DMS53 treated with DMSO at 0.1 percent for 48 hours (cell line): ENCODE measurements around the gene CTNNAL1.
A peak's percentile ranks its signal among the peaks of the same experiment; 100 is the strongest.
"Not testable (repeated sequence)": the region's sequence is repeated elsewhere in the genome, so short reads cannot be mapped to it uniquely, and the experiment has no call there.

Experiments used
- DNase-seq: peaks from one replicate; lab custom pipeline; 2025; ENCODE audit not compliant: unreplicated experiment; lab: John Stamatoyannopoulos, UW

The CTNNAL1 gene, protein sequence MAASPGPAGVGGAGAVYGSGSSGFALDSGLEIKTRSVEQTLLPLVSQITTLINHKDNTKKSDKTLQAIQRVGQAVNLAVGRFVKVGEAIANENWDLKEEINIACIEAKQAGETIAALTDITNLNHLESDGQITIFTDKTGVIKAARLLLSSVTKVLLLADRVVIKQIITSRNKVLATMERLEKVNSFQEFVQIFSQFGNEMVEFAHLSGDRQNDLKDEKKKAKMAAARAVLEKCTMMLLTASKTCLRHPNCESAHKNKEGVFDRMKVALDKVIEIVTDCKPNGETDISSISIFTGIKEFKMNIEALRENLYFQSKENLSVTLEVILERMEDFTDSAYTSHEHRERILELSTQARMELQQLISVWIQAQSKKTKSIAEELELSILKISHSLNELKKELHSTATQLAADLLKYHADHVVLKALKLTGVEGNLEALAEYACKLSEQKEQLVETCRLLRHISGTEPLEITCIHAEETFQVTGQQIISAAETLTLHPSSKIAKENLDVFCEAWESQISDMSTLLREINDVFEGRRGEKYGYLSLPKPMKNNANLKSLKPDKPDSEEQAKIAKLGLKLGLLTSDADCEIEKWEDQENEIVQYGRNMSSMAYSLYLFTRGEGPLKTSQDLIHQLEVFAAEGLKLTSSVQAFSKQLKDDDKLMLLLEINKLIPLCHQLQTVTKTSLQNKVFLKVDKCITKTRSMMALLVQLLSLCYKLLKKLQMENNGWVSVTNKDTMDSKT

GRCh38 chr9:109012876-109013678 is at the start of gene CTNNAL1:
CTNNAL1 (minus strand) TSS chr9:109013499; CDS start chr9:109013442, 57 bp downstream.
- peak; percentile 27 for DNase-seq

- DNase-seq: no peak
Measured at GRCh38 chr9:109062543-109062942, 49.2 kb upstream of the CTNNAL1 start.

DNA sequence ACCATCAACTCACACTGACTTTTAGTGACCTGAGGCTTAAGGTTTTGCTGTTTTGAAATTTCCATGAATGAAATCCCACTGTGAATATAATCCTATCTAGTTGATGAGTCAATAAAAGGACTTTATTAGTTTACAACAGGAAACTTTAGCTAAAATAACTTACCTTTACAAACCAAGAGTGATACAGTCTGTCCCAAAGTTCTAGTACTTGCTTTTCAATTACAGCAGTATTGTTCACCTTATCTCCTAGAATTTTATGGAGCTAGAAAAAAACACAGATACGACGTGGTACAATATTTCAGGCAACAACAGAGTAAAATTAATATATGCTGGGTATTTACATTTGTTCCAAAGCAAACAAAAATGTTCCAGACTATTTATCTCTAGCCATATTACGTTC is 46.9 kb upstream of the CTNNAL1 start:
- DNase-seq: no peak

DNA sequence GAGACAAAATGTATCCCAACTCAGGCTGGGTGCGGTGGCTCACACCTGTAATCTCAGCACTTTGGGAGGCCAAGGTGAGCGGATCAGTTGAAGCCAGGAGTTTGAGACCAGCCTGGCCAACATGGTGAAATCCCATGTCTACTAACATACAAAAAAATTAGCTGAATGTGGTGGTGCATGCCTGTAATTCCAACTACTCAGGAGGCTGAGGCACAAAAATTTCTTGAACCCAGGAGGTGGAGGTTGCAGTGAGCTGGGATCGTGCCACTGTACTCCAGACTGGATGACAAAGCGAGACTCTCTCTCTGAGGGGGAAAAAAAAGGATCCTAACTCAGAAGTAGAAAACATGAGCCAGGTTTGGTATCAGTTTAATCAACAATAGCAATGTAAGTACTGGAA is 39.8 kb upstream of the CTNNAL1 start:
- DNase-seq: not testable (repeated sequence)

DNA sequence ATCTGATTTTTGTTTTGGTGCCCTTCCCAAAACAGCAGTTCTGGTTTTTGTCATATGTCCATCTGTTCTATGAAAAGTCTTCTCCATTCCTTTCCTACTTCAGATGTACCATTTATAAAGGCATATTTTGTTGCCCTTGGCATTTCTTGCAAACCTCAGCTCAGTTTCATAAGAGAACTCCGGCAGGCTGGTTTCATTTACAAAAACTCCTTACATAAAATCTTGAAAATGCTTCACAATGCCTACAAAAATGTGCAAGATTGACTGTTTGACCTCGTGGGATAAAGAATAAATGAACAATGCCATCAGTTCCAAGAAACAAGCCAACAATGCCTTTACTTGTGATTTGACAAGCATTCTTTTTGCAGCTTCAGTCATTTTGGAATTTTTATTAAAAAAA is 39.1 kb upstream of the CTNNAL1 start:
- no peak for DNase-seq

- no peak for DNase-seq
Measured at GRCh38 chr9:109051733-109052132, 38.4 kb upstream of the CTNNAL1 start.

GRCh38 chr9:109050444-109050843 is 37.1 kb upstream of the CTNNAL1 start:
- no peak for DNase-seq

- DNase-seq: no peak
Measured at GRCh38 chr9:109048822-109049221, 35.5 kb upstream of the CTNNAL1 start.

- DNase-seq: no peak
Measured at GRCh38 chr9:109047259-109047658, 34.0 kb upstream of the CTNNAL1 start.

GRCh38 chr9:109046346-109046745 is 33.0 kb upstream of the CTNNAL1 start:
- DNase-seq: no peak

DNA sequence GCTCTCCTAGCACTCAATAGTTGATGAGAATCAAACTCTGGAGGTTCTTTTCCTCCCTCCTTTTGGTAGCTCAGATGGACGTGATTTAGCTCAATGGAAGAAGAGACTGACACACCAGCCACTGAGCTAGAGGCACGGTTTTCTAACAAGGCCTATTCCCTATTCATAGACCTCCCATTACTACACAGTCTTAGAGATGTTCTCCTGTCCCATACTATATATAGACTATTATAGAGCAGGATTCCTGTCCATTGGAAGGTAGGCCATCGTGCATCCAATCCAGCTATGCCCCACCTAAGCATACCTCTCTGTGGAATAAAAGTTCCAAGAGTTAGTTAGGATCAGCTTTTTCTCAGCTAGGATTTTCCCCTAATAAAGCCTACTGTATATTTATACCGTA is 30.3 kb upstream of the CTNNAL1 start:
- no peak for DNase-seq

DNA sequence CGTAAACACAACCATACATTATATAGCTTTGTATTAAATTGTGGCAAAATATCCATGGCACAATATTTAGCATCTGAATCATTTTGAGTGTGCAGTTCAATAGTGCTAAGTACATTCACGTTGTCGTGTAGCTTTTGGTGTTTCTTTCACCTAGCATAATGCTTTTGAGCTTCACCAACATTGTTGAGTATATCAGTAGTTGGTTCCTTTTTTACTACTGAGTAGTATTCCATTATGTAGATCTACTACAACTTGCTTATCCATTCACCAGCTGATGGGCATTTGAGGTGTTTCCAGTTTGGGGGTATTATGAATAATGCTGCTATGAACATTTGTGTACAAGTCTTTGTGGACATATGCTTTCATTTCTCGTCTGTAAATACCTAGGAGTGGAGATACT is 27.3 kb upstream of the CTNNAL1 start:
- no peak for DNase-seq

DNA sequence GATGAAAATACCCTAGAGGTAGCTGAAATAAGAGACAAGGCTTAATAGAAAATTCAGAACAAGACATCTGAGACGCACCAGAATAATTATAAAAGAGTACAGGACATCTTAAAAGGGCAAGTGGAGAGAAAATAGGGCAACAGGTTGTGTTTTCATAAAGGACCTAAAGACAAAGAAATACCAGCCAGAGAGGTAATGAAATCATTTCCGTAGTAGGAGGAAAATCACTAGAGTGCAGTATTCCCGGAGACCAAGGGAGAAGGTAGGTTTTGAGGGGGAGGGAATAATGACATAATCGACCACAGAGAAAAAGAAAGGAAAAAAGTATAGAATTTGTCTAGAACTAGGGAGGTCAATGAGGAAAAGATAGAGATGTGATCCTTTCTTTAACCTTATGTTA is 26.2 kb upstream of the CTNNAL1 start:
- no peak for DNase-seq

GRCh38 chr9:109037946-109038715 is 24.8 kb upstream of the CTNNAL1 start:
- DNase-seq: no peak

GRCh38 chr9:109036744-109037680 is 23.7 kb upstream of the CTNNAL1 start:
- no peak for DNase-seq

DNA sequence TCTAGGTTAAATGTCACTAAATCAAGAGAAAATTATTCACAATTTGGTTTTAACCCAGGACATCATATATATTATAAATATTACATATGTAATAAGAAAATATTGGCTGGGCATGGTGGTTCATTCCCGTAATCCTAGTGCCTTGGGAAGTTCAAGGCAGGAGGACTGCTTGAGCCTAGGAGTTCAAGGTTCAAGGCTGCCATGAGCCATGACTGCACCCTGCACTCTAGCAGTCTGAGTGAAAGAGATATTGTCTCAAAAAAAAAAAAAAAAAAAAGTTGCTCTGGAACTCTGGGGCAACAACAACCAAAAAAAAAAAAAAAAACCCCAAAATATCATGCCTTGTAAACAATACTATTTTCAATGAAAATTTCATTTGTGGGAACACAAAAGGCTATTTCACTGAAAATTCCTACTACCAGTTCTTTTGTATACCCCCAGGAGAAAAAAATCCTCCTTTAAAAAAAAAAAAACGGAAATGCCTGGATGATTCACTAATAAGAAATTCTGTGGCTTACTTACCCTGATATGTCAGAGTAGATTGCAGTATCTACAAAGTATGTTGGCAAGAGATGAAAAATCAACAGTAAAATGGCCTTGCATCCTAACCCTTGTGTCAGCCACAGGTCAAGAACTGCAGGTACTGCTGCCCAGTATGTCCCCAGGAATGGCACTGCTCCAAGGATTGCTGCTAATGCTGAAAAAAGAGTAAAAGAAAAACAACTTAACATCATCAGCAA is 22.6 kb upstream of the CTNNAL1 start:
- no peak for DNase-seq

DNA sequence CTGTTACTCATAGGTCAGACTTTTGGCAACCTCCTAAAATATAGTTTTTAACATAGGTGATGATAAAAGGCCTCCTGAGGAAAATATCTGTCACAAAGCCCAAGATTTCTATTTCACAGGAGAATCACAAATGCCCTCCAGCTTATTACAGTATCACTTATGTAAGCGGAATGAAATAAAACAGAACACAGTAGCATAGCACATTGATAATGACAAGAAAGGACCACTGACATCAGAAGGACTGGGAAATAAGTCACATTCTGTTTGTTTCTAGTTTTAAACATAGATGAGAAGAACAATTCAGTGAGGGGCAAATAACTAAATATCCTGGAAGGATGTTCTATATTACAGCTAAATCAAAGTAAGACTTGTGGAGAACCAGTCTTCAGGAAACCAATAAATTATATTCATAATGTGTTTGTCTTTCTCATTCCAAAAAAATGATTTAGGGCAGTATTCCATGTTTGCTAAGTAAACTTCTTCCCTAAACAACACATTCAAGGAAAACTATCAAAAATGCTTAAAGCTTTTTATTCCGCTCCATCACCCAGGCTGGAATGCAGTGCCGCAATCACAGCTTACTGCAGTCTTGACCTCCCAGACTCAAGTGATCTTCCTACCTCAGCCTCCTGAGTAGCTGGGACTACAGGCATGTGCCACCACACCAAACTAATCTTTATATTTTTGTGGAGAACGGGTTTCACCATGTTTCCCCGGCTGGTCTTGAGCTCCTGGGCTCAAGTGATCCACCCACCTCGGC is 20.8 kb upstream of the CTNNAL1 start:
- DNase-seq: no peak

GRCh38 chr9:109031241-109031640 is 17.9 kb upstream of the CTNNAL1 start:
- DNase-seq: no peak
